ENCODE data around the gene ABLIM2.

Gene ABLIM2

DNA sequence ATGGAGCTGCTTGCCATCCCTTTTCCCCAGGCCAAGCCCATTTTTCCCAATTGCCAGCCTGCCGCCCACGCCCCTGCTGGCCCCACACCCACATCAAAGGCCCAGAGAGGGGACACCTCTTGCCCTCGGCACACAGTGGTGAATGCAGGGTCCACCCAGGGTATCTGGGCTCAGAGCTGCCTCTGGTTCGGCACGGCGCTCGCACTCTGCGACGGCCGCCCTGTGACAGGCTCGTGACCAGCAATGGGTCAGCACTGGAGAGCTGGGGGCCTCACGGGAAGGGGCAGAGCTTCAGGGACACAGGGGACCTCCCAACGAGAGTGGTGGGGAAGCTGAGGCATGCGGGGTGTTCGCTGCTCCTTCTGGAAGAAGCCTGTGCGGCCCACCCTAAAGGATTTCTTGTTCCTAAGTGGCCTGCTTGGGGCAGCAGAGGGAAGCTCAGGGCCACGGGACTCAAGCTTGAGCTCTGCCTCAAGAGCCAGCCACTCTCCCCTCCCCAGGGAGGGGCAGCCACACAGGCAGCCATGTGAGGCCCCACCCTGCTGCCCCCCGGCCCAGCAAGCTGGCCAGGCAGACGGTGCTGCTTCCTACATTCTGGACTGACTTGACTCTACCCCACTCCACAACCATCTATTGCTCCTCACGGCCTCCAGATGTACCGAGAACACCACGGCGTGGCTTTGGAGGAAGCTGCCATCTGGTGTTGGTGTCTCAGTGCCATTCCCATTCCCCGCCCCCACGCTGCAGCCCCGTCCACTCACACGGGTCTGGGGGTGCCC, 73.7 kb downstream of the ABLIM2 start:
- no peak for DNase-seq (ENCODE audit: low spot score)

DNA sequence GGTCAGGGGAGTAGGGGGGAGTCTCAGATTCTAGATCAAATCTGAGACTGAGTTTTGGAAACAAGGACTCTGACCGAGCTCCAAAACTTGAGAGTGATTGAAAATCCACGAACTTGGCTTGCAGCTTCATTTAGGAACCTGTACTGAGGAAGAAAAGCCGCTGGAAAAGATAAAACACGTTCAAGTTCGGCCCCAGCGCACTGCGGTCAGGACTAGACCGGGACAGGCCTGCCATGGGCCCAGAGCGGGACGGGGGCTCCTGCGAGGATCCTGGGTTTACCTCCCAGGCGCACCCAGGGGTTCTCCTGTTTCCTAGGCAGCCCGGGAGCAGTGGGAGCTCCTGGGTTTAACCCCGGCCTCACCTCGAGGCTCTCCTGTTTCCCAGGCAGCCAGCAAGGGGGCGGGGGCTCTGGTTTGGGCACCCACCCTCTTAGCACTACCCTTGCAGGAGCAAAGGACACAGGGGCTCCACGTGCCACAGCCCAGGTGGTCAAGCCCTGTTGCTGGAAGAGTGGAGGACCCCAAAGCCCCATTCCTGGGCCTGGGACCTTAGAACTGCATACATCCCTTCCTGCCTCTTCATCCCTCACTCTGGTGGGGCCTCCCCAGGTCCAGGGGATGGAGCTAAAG, 74.5 kb downstream of the ABLIM2 start:
- no peak for DNase-seq (ENCODE audit: low spot score)

DNA sequence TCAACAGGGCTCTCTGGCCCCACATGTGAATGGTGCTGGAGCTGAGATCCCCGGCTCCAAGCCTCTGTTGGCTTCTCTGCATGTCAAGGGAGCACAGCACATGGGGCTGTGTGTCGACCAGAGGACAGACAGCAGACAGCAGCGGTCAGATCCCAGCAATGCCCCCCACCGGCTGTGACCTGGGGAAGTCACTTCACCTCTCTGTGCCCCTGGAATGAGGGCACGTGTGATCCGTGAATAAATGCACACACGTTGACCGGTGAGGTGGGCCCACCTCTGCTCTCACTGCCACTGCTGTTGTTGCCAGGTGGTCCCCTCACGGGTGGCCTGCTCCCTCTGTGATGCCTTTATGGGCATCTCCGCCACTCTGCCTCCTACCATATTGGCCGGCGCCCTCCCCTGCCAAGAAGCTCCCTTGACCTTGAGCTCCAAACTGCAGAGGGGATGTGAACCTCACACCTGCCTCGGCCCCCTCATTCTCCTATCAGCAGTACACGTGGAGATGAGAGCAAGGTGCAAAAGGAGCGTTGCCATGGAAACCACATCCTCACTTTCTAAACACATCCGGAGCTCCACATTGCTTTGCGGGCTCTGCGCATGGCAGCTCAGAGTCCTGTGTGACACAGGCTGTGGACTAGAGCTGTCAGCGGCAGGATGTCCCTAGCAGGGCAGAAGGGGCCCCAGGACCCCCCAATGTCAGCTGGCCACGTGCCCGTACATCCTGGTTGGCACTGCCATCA, 75.4 kb downstream of the ABLIM2 start:
- no peak for DNase-seq (ENCODE audit: low spot score)

DNA sequence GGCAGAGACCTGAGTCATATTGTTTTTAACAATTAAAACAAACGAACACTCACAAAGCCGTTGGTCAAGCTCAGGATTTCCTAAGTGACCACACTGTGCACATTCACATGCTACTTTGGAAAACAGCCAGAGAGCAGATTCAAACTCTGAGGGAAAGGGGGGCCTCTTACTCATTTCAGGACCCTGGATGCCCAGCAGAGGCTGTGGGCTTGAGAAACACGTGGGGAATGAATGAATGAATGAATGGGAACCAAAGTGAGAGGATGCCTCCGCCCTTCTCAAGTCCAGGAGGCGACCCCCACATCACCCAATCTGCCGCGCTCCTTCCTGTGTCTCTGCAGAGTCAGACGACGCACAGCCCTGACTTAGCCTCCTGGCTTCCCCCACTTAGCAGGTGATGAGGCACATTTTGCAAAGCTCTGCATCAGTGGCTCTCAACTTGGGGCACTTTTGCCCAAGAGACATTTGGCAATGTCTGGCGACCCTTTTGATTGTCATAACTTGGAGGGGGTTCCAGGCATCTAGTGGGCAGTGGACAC, 76.0 kb downstream of the ABLIM2 start:
- DNase-seq (ENCODE audit: low spot score) = no peak

DNA sequence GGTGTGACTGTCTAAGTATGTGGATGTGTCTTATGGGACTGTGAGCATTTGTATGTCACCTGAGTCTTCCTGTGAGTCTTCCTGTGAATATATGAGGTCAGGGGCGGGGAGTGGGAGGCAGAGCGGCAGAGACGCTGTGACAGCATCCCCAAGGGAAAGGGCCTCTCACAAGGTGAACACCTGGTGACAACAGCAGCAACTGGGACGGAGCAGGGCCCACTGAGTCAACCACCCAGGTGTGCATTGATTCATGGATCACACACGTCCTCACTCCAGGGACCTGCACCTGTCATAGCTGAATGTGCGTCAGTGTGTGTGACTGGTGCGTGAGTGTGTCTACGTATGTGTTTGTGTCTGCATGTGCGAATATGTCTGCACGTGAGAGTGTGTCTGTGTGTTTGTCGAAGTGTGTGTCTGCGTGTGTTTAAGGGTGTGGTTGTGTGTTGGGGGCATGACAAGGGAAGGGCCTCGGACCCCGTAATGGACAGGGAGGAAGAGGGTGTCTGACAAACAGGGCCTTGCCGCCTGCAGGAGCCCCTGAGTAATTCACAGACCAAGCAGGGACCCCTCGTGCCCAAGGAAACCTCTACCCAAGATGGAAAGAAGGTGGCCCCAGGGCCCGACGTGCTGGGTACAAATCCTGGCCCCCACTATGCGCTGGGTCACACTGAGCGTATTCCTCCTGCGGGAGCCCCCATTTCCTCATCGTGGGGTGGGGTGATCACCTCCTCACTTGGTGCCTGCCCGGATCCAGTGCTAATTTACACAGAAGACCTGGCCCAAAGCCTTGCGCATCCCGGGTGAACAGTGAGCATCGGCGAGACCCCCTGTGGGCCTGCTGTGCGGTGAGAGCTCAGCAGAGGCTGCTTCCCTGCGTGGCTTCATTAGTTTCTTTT, 76.7 kb downstream of the ABLIM2 start:
- no peak for DNase-seq (ENCODE audit: low spot score)

DNA sequence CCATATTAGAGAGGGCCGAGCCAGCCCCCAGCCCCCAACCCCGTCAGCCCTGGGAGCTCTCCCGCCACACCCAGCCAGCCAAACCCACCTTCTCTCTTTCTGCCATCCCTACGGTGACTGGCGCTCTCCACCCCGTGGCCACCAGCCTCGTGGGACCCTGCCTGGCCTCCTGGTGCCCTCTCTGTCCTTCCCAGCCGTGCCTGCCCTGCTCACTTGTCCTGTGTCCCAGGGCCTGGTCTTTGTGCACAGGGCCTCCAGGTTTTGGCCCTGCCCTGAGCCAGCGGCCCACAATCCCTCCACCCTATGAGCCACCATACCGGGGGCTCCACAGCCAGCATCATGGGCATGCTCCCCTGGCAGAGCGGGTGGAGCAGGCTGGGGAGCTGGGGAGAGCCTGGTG, 77.4 kb downstream of the ABLIM2 start:
- no peak for DNase-seq (ENCODE audit: low spot score)

DNA sequence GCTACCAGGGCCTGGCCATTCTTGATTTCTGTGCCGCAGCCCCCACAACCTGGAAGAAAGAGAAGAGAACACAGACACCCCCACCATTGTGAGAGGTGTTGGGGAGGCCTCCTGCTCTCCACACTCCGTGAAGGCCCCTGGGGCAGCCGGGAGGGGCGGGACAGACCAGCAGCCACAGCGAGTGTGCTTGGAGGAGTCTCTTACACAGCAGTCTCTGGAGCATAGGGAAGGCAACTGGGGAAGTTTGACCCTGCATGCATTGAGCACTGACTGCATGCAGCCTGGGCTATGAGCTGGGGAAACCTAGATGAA, 77.9 kb downstream of the ABLIM2 start:
- no peak for DNase-seq (ENCODE audit: low spot score)

DNA sequence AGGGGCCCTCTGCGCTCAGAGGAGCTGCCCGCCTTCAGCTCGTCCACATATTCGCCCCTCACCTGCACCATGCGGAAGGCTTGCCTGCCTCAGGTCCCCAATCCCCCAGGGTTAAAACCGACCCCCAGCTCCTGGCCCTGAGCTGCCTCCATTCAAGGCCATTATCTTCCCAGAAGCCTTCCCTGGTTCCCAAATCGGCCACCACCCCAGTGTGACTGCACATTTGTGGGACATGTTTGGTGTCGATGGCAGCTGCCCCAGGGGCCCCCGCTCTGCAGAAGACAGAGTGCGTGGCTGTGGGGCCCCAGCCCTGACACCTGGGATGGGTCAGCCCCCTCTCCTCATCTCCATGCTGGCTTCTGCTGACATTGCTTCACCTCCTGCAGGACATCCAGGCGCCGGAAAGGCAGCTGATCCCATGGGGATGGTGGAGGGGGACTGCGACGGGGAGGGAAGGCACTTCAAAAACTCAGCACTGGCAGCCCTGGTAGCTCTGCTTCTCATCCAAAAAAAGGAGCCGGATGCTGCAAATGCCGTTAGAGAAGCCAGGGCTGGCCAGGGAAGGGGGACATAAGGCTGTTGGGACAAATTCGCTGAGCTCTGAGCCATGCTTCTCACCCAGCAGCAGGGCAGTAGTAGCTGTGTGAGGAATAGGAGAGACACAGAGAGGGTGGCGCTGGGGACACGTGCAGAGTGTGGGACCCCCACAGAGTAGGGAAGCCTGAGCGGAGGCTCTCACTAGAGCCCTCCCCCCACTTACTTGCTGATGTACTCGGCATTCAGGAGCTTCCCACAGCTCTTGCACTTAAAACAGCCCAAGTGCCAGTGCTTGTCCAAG, 78.5 kb downstream of the ABLIM2 start:
- no peak for DNase-seq (ENCODE audit: low spot score)

DNA sequence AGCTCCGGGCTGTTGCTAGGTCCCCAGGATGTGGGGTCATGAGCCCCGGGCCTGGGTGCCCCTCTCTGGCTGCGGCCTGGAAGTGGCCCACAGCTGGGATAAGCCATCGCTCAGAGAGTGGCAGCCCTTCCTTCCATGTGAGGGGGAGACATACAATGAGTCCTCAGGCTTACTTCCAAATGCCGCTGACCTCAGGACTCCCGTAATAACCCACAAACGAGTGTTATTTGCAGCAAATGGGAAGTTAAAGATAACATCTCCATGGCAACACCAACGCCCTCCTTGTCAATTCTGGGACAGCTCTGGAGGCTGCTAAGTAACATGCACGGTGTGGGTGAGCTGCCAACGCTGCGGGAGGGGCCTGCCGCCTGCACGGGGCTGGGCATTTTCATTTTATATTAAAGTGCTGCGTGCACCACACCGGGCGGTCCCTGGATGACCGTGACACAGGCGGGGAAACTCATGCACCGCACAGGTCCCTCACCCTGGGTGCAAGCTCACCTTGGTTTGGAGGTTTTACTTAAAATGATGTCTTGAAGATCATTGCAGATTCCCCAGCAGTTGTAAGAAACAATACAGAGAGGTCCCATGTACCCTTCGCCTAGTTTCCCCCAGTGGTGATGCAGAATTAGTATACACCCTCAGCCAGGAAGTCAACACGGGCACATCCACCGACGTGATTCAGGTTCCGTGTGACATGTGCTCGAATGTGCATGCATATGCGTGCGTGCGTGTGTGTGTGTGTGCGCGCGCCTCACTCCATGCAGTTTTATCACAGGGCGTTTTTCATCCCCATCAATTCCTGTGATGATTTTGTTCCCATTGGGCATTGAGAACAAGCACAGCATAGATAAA, 79.4 kb downstream of the ABLIM2 start:
- DNase-seq (ENCODE audit: low spot score) = no peak

DNA sequence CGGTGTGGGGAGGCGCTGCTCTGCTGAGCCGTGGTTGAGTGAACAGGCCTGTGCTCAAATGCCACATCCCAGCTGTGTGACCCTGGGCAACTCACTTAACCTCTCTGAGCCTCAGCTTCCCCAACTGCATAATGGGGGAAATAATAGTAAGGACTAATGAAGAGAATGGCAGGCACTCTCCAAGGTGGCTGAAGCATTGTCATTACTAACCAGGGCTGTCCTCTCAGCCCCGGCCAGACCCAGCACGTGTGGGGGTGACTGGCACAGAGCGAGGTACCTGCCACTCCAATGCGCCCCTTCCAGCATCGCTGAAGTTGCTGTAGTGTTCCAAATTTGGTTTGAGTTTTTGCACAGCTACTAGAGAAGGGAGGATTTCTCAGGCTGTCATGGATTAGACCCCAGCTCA, 80.0 kb downstream of the ABLIM2 start:
- DNase-seq (ENCODE audit: low spot score) = no peak

DNA sequence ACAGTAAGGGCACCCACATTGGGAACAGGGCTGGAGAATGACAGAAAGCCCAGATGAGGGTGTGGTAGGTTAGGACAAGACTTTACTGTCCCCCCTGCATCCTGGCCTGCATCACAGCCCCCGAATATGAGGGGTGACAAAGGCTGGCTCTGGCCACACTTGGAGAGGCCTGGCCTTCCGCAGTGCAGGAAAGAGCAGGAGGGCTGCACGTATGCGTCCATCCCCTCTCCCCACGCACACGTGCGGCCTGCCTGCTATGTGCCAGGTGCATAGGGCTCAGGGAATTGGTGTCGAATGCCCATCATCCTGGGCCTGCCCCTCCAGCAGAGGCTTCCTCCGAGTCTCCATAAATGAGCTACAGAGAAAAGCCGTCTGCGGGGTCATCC, 80.5 kb downstream of the ABLIM2 start:
- DNase-seq (ENCODE audit: low spot score) = no peak

DNA sequence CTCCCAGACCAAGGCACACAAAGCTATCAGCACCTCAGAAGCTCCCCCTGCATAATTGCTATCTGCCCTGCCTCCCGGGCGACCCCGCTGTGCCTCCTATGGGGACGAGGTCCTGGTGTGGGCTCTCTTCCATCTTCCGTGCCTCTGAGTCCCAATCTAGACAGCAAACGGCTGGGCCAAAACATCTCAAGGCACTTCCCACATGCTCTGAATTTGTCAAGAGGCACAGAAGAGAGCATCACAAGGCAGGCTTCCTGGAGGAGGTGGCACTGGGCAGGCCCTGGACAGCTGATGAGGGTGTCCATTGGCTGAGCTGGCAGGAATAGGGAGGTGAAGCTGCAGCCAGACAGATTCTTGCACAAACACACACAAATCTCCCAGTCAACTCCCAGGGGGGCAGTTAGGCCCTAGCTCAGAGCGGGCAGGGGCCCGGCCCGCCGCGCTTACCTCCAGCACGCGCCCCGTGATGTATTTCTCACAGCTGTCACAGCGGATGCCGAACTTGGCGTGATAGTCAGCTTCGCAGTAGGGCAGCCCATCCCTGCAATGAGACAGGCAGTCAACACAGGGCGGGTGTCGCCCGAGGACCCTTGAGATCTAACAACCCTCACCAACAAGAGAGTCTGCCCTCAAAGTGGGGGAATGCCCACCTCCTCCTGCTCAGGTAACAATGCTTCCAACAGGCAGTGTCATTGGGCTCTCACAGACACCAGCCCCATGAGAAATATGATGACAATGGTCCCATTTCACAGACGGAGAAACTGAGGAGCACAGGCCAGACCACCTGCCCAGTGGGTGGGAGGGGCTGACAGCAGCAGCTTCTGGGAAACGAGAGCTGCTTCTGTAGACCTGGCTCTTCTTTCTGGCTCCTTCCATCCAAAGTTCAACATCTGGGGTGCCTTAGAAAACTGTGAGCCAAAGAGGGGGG, 81.2 kb downstream of the ABLIM2 start:
- no peak for DNase-seq (ENCODE audit: low spot score)

DNA sequence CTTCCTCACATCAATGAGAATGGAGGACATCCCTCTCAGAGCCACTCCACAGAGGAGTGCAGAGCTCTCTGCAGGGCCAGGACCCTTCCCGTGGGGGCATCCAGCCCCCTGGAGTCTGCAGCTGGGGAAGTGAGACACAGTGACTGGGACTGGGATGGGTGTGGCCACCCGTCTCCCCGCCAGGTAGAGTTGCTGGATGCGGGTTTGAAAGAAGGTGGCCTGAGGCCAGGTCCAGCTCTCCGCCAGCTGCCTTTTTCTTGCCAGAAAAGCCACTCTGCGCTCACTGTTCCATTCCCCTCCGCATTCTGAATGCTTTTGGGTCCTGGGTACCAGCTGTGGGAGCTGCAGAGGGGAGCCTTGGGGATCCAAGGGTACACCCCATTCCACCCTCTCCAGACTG, 82.6 kb downstream of the ABLIM2 start:
- DNase-seq (ENCODE audit: low spot score) = no peak

DNA sequence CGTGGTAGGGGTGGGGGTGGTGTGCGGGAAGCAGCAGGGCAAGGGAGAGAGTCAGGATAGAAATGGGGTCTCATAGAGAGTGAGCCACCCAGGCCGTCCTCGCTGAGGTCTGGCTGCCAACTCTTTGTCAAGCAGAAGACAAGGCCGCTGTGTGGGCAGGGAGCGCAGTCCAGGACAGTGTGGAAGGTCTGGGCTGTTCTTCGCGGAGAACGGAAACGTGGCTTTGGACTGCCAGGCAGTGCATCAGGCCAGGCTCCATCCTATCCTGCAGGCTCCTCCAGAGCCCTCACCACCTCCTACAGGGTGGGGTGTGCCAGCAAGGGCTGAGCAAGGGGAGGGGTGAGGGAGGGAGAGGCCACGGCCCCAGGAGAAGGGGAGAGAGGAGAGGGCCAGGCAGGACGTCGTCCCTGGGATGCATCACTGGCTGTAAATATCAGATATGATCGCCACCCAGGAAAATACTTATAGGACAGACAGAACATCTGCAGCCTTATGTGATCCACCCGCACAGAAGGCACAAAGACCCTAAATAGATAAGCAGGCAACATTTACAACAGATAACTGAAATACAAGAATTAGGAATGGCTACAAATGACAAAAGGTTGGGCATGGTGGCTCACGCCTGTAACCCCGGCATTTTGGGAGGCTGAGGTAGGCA, 85.3 kb downstream of the ABLIM2 start:
- no peak for DNase-seq (ENCODE audit: low spot score)

DNA sequence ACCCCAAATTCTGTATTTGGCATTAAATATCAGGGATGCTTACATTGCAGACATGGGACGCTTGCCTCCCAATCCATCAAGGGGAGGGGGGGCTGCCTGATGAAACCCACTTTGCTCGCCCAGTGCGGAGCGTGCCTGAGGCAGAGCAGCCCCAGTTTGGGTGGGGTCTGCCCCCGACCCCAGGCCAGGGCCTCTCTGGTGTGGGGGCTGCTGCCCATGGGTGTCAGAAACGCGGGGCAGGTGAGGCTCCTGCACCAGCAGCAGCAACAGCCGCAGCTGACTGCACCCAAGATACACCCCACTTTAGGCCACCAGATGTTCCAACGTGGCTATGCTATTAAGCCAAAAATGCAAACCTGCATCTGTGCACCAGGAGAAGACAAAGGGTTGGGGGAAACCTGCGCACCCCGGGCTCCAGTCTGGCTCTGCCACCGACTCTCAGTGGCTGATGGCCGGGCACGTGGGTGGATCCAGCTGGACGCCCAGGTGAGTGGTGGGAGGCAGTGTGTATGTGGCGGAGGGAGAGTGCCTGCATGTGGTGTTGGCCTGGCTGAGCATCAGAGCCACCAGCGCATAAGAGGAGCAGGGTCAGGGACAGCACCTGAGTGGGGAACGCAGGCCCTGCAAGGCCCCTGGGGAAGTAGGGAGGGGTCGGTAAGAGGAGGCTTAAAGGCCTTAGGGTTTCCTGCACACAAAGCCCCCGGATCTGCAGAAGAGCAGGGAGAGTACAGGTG, 86.2 kb downstream of the ABLIM2 start:
- DNase-seq (ENCODE audit: low spot score) = no peak

DNA sequence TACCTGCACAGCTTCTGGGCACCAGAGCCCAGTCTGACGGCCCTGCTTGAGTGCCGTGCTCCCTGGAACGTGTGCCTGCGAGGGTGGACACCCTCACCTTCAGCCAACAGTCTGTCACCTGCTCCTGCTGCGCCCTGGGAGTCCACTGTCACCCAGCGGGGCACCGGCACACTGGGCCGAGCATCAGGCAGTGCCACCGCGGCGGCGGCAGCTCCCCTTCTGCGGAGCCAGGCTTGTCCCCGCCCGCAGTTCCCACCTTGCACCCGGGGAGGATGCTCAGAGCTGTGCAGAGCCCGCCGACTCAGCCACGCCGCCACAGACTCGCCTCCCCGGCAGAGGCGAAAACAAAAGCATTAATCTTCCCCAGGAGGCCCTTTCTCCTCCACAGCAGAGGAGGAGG, 86.8 kb downstream of the ABLIM2 start:
- no peak for DNase-seq (ENCODE audit: low spot score)

DNA sequence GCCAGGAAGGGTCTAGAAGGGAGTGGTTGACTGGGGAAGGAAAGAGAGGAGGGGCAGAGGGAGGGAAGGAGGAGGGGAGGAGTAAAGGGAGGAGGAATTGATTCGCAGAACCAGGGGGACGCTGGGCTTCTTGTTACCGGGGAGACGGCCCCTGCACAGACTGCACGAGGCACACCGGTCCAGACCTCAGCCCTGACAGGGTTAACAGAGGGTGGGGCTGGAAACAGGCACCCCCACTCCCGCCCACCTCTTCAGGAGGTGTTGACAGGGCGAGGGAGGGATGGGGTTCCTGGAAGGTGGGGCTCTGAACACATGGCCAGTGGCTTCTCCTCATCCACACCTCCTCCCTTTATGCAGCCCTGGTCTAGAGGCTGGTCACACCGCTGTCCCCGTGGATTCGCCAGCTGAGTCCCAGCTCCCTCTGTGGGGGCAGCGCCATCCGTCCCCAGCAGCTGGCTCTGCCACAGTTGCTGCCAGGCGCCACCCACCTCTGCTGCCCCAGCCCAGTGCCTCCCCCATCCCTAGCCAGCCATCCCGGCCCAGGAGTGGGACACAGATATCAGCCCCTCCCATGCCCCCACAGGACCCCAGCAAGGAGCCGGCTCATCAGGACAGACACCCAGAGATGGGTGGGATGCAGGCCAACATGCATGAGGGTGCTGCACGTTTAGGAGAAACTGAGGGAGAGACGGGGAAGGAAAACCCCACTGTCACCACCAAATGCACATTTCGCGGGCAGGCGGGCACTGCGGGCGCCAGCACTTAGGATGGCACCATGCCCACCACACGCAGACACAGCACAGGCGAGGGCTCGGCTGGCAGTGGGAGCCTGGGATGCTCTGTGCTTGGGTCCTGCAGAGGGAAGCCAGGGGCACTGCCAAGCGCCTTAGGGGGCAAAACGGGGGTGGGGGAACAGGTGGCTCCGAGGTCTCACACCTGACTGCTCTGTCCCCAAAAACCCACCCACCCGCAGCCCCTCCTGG, 87.6 kb downstream of the ABLIM2 start:
- no peak for DNase-seq (ENCODE audit: low spot score)

Data from CD4-positive, alpha-beta T cell treated with Interleukin-15 for 4 hours (primary cell).